Measurements from ENCODE around the gene TRAPPC10. TPM values are rescaled to one million over a fixed set of nuclear protein-coding genes. Genes with fewer than 3 reads are reported as not detected.

The TRAPPC10 gene
- total and polyA plus RNA-seq, 8 donors, result 7.2 to 19.1 (median 11.5) TPM

GRCh38 chr21:43983390-43983789 lies 28.7 kb upstream of the TRAPPC10 start:
- H3K4me3 ChIP-seq, result no peak overlapping the region
- H3K4me1 ChIP-seq, result no peaks in the 10 kb centered on the region
- 87 to 94% methylated on average over 16 to 17 of the region's 17 CpGs for WGBS, 2 donors
- no peak overlapping the region for H3K27ac ChIP-seq
- DNase-seq (peak in 1 of 6 donors; percentile 23), ATAC-seq (no peak), FAIRE-seq (no peak)
- H3K9me3 ChIP-seq, result no peaks in the 10 kb centered on the region
- intact Hi-C loops (cut with DNase I), result loop anchor here in 1 of 3 donors (10.0 kb wide), 1 partner anchor 179 kb away; no protein-coding TSS in a partner anchor
- H3K27me3 ChIP-seq, result no peaks in the 10 kb centered on the region
- TF ChIP-seq CTCF (IDR thresholded peaks at IDR 0.05), result no peak
- H3K36me3 ChIP-seq, result peaks cover 3 to 24% (median 11%) of the 10 kb centered on the region in 3 donors

- 92 to 94% methylated on average over 25 of the region's 25 CpGs for WGBS, 2 donors
- H3K27me3 ChIP-seq, result no peaks in the 10 kb centered on the region
- H3K36me3 ChIP-seq, result peaks cover 3 to 24% (median 11%) of the 10 kb centered on the region in 3 donors
- no peak overlapping the region for H3K4me3 ChIP-seq
- ATAC-seq (no peak), FAIRE-seq (no peak), DNase-seq (peak in 1 of 6 donors; percentile 5)
- no peak overlapping the region for H3K27ac ChIP-seq
- H3K4me1 ChIP-seq, result no peaks in the 10 kb centered on the region
- no peak for TF ChIP-seq CTCF (IDR thresholded peaks at IDR 0.05)
- no peaks in the 10 kb centered on the region for H3K9me3 ChIP-seq
- intact Hi-C loops (cut with DNase I), result loop anchor here in 1 of 3 donors (10.0 kb wide), 1 partner anchor 179 kb away; no protein-coding TSS in a partner anchor
Observed at GRCh38 chr21:43983860-43984420, 28.2 kb upstream of the TRAPPC10 start.

- 81 to 86% methylated on average over 31 of the region's 31 CpGs for WGBS, 2 donors
- DNase-seq, result peak in 1 of 6 donors; percentile 17
- no peak overlapping the region for H3K27ac ChIP-seq
- FAIRE-seq, result no peak
- H3K27me3 ChIP-seq, result no peaks in the 10 kb centered on the region
- intact Hi-C loops (cut with DNase I), result loop anchor here in 1 of 3 donors (10.0 kb wide), 1 partner anchor 180 kb away; no protein-coding TSS in a partner anchor
- peaks cover 3 to 24% (median 11%) of the 10 kb centered on the region in 3 donors for H3K36me3 ChIP-seq
- no peaks in the 10 kb centered on the region for H3K9me3 ChIP-seq
- no peaks in the 10 kb centered on the region for H3K4me1 ChIP-seq
- no peak overlapping the region for H3K4me3 ChIP-seq
- TF ChIP-seq CTCF (IDR thresholded peaks at IDR 0.05), result no peak
- peak in 1 of 4 donors; percentile 16 for ATAC-seq
Observed at GRCh38 chr21:43984905-43985689, 27.0 kb upstream of the TRAPPC10 start.

GRCh38 chr21:43985690-43986251 lies 26.3 kb upstream of the TRAPPC10 start:
- 27 to 29% methylated on average over 22 of the region's 22 CpGs for WGBS, 2 donors
- intact Hi-C loops (cut with DNase I), result loop anchor here in 1 of 3 donors (10.0 kb wide), 1 partner anchor 181 kb away; no protein-coding TSS in a partner anchor
- no peak for DNase-seq

More at GRCh38 chr21:43985690-43986251, 26.3 kb upstream of the TRAPPC10 start:
- Histone ChIP-seq H3K4me1 (no peaks in the 10 kb centered on the region), H3K4me3 (no peak overlapping the region), H3K9me3 (no peaks in the 10 kb centered on the region), H3K36me3 (peaks cover 3 to 24% (median 11%) of the 10 kb centered on the region in 3 donors), H3K27me3 (no peaks in the 10 kb centered on the region), H3K27ac (no peak overlapping the region)
- FAIRE-seq (no peak), ATAC-seq (peak in 1 of 4 donors; percentile 23)
- no peak for TF ChIP-seq CTCF (IDR thresholded peaks at IDR 0.05)

Measured in pancreas (tissue), 10 donors.